ENCODE measurements around the gene TPCN1.

TPCN1 gene

DNA sequence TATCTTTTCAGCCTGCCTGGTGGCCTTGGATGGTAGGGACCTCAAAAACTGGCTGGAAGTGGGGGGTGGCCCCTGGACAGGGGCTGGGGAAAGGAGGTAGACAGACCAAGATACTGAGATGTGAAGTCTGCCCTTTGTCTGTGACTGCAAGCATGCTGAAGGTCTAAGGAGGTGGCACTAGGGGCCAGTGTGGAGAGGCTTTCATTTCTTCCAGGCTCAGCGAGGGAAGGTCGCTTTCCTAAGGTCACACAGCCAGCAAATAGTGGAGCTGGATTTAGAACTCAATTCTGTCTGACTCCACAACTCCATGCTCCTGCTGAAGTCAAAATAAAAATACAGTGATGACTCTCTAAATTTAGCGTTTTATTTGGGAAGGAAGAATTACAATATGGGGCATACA, 125.8 kb downstream of the TPCN1 start:
- no peak for DNase-seq

DNA sequence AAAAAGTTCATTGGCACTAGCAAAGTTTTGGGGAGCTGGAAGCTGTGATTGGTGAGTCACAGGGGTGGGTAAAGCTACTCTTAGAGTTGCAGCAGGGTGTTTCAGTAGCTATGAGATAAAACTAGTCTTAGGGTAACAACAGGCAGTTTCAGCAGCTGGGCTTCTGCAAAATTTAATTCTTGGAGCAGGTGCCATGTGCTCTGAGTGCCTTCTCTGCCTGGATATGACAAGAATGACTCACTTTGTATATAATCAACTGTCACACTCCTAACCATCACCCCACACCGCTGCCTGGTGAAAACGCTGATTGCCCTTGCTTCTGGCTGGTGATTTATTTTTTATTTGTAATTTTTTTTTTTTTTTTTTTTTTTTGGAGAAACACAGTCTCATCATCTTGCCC, 126.6 kb downstream of the TPCN1 start:
- DNase-seq = no peak

All from T-helper 1 cell (primary cell).